Ishikawa (cell line): ENCODE data around the gene KIF26B.

Experiments used
- CEBPB ChIP-seq: IDR thresholded peaks from 2 replicates; pipeline ENCODE4 v1.6.1; 2012
- CREB1 ChIP-seq: IDR thresholded peaks from 2 replicates; pipeline ENCODE4 v1.6.1; 2012; ENCODE audit warnings: low read depth
- EGR1 ChIP-seq: IDR thresholded peaks from 2 replicates; pipeline ENCODE4 v1.6.1; 2012
- EP300 ChIP-seq: IDR thresholded peaks from 2 replicates; pipeline ENCODE4 v1.6.1; 2012; ENCODE audit warnings: borderline replicate concordance
- FOXM1 ChIP-seq: IDR thresholded peaks from 2 replicates; pipeline ENCODE4 v1.6.1; 2012; ENCODE audit warnings: low read depth, borderline replicate concordance
- NFIC ChIP-seq: IDR thresholded peaks from 2 replicates; pipeline ENCODE4 v1.6.1; 2012
- RAD21 ChIP-seq: IDR thresholded peaks from 2 replicates; pipeline ENCODE4 v1.6.1; 2012; ENCODE audit warnings: low read depth
- TAF1 ChIP-seq: IDR thresholded peaks from 2 replicates; pipeline ENCODE4 v1.6.1; 2012; ENCODE audit warnings: low read depth, mild to moderate bottlenecking
- TCF12 ChIP-seq: IDR thresholded peaks from 2 replicates; pipeline ENCODE4 v1.6.1; 2012; ENCODE audit warnings: low read depth
- TEAD4 ChIP-seq: IDR thresholded peaks from 2 replicates; pipeline ENCODE4 v1.6.1; 2012
- YY1 ChIP-seq: IDR thresholded peaks from 2 replicates; pipeline ENCODE4 v1.6.1; 2012; ENCODE audit warnings: low read depth
- ZBTB7A ChIP-seq: IDR thresholded peaks from 2 replicates; pipeline ENCODE4 v1.6.1; 2012; ENCODE audit warnings: low read depth
- TF ChIP-seq, protein P1 (sequence below): IDR thresholded peaks from 2 replicates; pipeline ENCODE4 v1.6.1; 2012; ENCODE audit warnings: low read depth, mild to moderate bottlenecking
- TF ChIP-seq, protein P2 (sequence below): IDR thresholded peaks from 2 replicates; pipeline ENCODE4 v1.6.1; 2012
- TF ChIP-seq, protein P3 (sequence below): IDR thresholded peaks from 2 replicates; pipeline ENCODE4 v1.6.1; 2012

Gene KIF26B

DNA sequence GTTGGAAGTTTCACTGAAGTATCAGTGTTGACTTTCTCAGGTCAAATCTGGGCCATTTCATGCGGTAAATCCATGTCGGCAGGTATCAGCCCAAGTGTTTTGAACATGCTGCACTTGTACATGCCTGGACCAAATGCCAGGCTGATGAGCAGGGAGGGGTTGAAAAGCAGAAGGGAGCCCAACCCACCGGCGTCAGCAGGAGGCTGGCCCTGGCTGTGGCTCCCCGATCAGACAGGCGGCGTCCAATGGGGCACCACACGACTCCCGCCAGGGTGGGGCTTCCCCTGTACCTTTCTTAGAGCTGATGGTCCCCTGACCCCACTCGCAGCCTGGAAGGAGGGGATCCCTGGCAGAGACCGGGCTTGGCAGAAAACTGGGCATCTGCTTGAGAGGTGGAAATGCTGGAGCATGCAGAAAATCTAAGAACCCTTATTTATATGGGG lies 540.0 kb downstream of the KIF26B start:
- no peak for TF ChIP-seq EGR1
- TF ChIP-seq RAD21 = no peak
- no peak for TF ChIP-seq ZBTB7A
- no peak for TF ChIP-seq NFIC
- TF ChIP-seq FOXM1 = no peak
- no peak for TF ChIP-seq TAF1
- no peak for TF ChIP-seq TEAD4
- TF ChIP-seq, protein P1, sequence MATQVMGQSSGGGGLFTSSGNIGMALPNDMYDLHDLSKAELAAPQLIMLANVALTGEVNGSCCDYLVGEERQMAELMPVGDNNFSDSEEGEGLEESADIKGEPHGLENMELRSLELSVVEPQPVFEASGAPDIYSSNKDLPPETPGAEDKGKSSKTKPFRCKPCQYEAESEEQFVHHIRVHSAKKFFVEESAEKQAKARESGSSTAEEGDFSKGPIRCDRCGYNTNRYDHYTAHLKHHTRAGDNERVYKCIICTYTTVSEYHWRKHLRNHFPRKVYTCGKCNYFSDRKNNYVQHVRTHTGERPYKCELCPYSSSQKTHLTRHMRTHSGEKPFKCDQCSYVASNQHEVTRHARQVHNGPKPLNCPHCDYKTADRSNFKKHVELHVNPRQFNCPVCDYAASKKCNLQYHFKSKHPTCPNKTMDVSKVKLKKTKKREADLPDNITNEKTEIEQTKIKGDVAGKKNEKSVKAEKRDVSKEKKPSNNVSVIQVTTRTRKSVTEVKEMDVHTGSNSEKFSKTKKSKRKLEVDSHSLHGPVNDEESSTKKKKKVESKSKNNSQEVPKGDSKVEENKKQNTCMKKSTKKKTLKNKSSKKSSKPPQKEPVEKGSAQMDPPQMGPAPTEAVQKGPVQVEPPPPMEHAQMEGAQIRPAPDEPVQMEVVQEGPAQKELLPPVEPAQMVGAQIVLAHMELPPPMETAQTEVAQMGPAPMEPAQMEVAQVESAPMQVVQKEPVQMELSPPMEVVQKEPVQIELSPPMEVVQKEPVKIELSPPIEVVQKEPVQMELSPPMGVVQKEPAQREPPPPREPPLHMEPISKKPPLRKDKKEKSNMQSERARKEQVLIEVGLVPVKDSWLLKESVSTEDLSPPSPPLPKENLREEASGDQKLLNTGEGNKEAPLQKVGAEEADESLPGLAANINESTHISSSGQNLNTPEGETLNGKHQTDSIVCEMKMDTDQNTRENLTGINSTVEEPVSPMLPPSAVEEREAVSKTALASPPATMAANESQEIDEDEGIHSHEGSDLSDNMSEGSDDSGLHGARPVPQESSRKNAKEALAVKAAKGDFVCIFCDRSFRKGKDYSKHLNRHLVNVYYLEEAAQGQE = no peak

DNA sequence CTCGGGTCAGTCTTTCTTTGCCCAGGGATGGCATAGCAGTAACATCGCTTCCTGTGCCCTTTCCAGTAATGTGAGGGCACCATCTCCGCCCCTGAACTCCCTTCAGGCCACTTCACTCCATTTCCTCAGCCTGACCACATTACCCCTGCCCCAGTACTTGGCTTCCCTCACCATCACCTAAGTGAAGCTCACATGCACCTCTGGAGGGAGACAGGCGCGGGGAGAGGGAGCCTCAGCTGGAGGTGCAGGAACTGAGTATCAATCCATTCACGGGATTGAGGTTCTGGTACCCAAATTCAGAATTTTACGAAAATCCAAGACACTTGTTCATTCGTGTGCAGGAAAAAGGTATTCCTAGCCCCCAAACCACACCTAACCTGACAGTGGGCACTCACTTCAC lies 540.4 kb downstream of the KIF26B start:
- TF ChIP-seq TCF12 = no peak

DNA sequence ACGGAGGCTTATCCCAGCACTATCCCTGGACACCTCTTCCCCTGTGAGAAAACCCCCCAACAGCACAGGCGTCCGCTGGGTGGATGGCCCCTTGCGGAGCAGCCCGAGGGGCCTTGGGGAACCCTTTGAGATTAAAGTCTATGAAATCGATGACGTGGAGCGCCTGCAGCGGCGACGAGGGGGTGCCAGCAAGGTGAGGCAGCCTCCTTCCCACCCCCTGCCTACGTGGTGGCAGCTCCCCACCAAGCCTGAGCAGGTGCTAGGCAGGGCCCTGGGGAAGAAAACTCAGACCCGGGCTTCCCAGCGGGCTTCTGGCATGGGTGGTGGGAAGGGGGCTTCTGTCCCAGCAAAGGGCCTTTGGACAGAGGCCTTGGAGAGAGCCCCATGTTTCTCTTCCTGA lies 543.3 kb downstream of the KIF26B start:
- no peak for TF ChIP-seq YY1
- TF ChIP-seq TCF12 = no peak
- no peak for TF ChIP-seq RAD21
- TF ChIP-seq ZBTB7A = no peak
- TF ChIP-seq CEBPB = no peak
- TF ChIP-seq FOXM1 = no peak

DNA sequence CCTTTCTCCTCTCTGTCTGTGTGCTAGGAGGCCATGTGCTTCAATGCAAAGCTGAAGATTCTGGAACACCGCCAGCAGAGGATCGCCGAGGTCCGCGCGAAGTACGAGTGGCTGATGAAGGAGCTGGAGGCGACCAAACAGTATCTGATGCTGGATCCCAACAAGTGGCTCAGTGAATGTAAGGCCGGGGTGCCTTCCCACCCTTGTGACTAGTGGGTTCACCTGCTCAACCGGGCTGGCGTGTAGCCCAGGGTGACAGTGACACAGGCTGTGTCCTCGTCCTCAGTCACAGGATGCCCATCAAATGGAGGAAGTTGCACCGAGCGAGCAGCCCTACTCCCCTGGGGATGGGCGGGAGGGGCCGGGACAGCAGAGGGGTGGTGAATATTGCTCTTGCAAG lies 544.1 kb downstream of the KIF26B start:
- TF ChIP-seq, protein P2, sequence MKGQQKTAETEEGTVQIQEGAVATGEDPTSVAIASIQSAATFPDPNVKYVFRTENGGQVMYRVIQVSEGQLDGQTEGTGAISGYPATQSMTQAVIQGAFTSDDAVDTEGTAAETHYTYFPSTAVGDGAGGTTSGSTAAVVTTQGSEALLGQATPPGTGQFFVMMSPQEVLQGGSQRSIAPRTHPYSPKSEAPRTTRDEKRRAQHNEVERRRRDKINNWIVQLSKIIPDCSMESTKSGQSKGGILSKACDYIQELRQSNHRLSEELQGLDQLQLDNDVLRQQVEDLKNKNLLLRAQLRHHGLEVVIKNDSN = no peak
- TF ChIP-seq, protein P1 = no peak
- TF ChIP-seq TAF1 = no peak
- no peak for TF ChIP-seq ZBTB7A
- no peak for TF ChIP-seq NFIC
- TF ChIP-seq TEAD4 = no peak
- TF ChIP-seq, protein P3, sequence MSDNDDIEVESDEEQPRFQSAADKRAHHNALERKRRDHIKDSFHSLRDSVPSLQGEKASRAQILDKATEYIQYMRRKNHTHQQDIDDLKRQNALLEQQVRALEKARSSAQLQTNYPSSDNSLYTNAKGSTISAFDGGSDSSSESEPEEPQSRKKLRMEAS = no peak
- no peak for TF ChIP-seq YY1
- TF ChIP-seq EP300 = no peak
- no peak for TF ChIP-seq TCF12
- no peak for TF ChIP-seq FOXM1
- no peak for TF ChIP-seq EGR1
- no peak for TF ChIP-seq RAD21
- TF ChIP-seq CEBPB = no peak
- TF ChIP-seq CREB1 = no peak

DNA sequence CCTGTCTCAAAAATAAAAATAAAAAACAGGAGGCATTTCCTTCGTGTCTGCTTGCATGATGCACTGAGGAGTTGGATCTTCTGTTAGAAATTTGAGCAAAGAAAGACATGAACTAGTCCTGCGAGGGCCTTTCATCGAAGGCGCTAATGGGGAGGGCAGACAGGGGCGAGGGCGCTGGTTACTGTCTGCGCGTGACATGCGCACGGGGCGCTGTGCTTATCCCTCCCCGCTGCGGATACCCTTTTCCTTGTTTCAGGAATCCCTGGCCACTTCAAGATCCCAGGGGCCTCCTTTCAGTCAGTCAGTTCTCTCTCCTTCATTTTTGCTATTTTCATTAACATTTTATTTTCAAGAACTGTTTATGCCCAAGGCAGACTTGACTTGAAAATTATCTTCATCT lies 545.8 kb downstream of the KIF26B start:
- TF ChIP-seq RAD21 = no peak
- TF ChIP-seq EGR1 = no peak
- no peak for TF ChIP-seq NFIC
- no peak for TF ChIP-seq CEBPB
- TF ChIP-seq FOXM1 = no peak
- no peak for TF ChIP-seq TAF1
- TF ChIP-seq, protein P2 = no peak
- no peak for TF ChIP-seq TCF12
- no peak for TF ChIP-seq ZBTB7A
- TF ChIP-seq, protein P3 = no peak

DNA sequence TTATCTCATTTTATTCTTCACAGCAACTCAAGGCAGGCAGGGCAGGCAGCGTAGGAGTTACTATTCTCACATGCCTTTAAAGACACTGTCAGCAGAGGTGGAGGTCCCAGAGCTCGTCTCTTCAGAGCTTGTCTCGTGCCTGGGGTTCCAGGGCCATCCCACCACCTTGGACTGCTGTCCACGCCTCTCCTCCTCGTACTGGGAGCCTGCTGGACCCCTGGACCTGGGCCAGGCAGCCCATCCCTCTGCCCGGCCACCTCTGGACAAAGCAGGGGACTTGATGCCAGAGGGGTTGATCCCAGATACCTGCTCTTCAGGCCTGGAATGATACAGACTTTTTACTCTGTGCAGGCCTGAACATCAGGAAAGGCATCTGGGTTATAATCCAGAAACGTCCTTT lies 546.8 kb downstream of the KIF26B start:
- TF ChIP-seq CEBPB (no peak), EP300 (no peak), ZBTB7A (no peak), RAD21 (no peak), TAF1 (no peak)
- TF ChIP-seq, protein P3 = no peak
- TF ChIP-seq, protein P1 = no peak
